ENCODE results near the gene UVRAG.

GRCh38 chr11:75874684-75875341, 59.8 kb downstream of the UVRAG start:
- TF ChIP-seq CTCF (optimal IDR thresholded peaks at IDR 0.05 in 1 of 3, IDR thresholded peaks at IDR 0.05 in 1 of 3, conservative IDR thresholded peaks at IDR 0.05 in 1 of 3; ENCODE audit: extremely low read depth in 1 of 3, insufficient read depth in 2 of 3, low read length in 3 of 3) = no peak
- no peak for TF ChIP-seq EZH2 (IDR thresholded peaks at IDR 0.05; ENCODE audit: low read length)
